Islet precursor cell (in vitro differentiated cells): ENCODE measurements around the gene PIWIL1.

ENCODE experiments used
- DNase-seq: peaks from one replicate; pipeline ENCODE4 v3.0.0-alpha.2; 2018

The PIWIL1 gene

GRCh38 chr12:130338794-130339601 is 1.3 kb downstream of the PIWIL1 start:
- no peak for DNase-seq

- DNase-seq, result no peak
These were observed 2.3 kb downstream of the PIWIL1 start for GRCh38 chr12:130339951-130340350.

GRCh38 chr12:130342442-130342841 is 4.8 kb downstream of the PIWIL1 start:
- no peak for DNase-seq

GRCh38 chr12:130342842-130343241 is 5.2 kb downstream of the PIWIL1 start:
- DNase-seq, result no peak

DNA sequence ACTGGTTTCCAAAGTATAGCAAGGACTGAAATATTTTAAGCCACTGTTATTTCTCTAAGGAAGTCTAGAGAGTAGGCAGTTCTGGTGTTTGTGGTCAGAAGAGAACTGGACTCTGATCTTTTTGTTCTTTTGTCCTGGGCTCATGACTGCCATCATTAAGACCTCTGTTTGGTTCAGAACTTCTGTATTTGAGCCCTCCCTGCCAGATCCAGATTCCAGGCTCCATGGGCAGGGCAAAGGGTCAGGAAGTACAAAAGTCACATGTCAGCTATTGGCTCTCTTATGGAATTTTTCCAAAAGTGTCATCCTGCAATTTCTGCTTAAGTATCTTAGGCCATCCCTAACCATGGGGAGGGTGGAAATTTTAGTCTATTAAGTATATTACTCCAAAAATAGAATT is 6.8 kb downstream of the PIWIL1 start:
- no peak for DNase-seq

- no peak for DNase-seq
These were observed 7.6 kb downstream of the PIWIL1 start for GRCh38 chr12:130345292-130345691.

DNA sequence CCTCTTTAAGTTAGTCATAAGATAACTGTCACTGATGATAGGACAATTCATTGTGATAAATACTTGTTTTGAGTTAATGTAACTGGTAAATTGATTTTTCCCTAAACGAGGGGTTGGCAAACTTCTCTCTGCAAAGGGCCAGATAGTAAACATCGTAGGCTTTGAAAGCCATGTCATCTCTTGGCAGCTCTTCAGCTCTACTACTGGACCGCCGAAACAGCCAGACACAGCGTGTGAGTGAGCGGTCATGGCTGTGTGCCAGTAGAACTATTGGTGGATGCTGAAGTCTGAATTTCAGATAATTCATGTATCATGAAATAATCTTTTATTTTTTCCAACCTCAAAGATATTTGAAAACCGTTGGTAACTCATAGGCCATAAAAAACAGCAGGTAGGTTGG is 9.9 kb downstream of the PIWIL1 start:
- DNase-seq, result no peak

DNA sequence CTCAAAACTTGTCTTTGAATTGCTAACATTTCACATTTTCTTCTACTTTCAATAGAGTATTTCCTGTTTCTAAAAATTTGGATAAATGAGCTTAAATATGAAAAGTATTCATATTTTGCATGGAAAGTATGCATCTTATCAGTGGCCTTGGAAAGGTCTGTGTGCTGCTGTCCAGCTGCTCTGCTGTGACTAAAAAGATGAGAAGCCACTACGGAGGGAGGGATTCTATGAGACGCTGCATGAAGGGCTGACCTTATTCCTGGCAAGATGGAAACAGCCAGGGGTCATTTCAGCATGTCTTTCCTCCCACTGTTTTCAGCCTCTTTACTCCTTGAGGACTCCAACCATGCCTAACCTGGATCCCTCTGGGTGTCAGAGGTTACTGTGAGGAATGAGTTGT is 13.0 kb downstream of the PIWIL1 start:
- no peak for DNase-seq

DNA sequence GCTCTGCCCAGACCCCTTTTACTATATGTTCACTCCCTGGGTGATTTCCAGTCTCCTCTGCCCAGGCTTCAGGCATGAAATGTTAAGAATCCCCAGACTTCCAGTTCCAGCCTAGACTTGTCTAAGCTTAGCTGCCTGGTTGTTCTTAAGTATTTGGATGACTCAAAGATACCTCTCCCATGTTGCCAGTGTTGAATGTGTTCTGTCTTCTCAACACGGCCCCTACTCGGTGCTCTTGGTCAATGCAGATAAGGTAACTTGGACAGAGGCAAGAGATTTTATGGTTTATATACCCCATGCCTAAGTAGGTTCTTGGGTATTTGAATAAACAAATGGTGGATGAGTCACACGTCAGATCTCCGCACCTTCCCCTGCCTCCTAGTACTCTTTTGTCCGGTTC is 13.6 kb downstream of the PIWIL1 start:
- DNase-seq, result peak; percentile 65

GRCh38 chr12:130353081-130353480 is 15.4 kb downstream of the PIWIL1 start:
- no peak for DNase-seq

DNA sequence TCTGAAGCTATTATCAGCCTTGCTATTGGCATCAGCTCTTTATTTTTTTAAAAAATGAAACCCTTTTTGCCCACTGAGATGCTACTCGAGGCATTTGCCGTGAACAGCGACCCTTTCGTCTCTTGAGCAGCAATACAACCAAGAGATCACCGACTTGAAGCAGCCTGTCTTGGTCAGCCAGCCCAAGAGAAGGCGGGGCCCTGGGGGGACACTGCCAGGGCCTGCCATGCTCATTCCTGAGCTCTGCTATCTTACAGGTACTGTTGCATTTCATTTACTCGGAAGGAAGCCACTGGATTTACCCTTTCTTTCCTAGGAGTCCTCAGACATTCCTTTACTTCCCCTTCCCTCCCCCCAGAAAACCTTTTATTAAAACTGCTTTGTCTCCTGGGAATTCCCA is 16.7 kb downstream of the PIWIL1 start:
- DNase-seq, result peak; percentile 60

DNA sequence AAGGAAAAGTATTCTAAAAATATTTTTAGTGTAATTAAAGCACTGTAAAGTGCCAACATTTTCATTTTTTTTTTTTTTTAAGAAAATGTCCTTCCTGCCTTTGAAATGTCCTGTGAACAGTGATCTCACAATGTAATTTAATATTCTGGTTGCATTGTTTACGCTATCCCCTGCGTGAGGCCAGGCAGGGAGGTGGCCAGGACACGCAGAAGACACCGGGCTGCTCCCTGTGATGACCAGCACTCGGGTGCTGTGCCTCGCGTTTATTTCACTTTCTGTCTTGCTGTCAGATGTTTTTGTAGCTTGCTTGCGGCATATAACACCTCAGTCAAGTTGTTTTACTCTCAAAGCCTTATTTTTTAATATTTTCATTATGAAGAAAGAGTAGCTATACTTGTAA is 18.5 kb downstream of the PIWIL1 start:
- no peak for DNase-seq

DNA sequence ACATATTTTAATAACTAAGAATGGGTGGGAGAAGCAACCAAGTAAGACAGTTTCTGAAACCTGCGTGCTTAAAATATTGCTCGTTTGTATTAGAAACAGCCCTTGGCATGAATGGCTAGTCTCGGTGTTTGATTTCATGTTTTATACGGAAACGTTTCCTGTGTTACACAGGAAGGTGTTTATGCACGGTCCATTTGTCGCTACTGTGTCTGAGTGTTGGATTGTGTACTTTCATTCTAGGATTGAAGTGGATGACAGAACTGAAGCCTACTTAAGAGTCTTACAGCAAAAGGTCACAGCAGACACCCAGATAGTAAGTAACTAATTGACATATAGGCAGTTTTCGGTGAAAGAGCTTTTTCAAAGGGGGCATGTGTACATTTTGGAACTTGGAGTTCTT is 19.6 kb downstream of the PIWIL1 start:
- no peak for DNase-seq

DNA sequence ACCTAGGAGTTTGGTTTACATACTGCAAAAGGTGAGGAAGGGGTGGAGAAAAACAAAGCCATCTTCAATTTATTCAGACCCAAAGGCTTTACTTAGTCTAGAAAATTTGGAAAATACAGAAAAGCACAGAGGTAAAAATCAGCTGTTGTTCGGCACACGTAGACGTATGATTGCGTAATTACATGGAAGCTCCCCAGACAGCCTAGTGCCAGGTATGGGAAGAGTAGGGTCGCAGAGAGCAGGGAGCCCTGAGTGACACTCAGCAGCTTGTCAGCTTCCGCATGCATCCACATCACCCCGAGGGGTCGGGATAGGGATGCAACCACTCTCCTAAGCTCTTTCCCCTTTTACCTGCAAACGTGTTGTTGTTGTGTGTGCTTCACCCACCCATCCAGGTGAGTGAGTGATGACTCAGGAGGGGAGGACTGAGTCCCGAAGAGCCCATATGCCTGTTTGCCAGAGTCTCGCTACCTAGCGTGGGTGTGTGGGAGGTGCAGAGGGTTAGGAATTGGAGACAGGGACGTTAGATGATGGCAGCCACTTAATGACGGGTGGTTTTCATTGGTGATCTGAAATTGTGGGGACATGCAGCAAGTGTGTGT is 20.1 kb downstream of the PIWIL1 start:
- DNase-seq, result peak; percentile 54

DNA sequence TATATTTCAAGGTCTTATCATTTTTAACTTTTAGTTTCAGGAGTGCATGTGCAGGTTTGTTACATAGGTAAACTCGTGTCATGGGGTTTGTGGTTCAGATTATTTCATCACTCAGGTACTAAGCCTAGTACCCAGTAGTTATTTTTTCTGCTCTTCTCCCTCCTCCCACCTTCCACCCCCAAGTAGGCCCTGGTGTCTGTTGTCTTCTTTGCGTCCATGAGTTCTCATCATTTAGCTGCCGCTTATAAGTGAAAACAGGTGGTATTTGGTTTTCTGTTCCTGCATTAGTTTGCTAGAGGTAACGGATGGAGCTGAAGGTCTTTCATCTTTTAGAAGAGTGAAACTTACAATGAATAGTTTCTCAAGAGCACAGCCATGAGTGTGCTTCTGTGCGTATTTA is 24.4 kb downstream of the PIWIL1 start:
- DNase-seq, result no peak

DNA sequence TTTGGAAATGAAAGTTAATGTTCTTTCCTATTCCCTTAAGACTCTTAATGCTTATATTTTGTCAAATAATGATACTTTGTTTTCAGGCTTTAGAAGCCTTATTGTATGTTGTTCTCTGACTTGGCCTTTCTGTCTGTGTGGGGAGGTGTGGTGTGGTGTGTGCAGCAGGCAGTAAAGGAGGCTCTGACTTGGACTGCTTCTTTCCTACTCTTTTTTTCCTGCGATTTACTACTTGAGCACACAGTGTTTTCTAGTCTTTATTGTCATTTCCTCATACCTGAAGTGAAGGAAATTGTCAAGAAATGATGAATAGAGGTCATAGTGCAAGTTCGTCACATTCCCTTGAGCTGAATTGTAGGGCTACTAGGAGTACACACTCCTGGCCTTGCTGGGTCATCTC is 26.9 kb downstream of the PIWIL1 start:
- DNase-seq, result no peak

DNA sequence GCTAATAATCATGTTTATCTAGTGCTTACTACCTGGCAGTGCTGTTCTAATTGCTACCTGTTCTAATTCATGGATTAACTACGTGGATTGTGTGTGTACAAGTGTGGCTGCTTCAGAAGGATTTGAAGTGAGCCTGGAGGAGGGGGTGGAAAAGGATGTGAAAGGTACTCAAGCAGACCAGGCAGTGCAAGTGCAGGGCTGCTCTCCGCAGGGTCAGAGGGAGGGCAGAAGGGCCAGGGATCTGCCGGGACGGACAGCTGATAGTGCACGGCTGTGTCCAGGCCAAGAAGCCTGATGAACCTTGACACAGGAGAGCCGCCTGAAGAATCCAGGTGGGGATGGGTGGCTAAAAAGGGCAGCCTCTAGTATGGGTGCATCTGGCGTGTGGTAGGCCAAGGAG is 28.5 kb downstream of the PIWIL1 start:
- DNase-seq, result no peak

GRCh38 chr12:130367003-130367402 is 29.3 kb downstream of the PIWIL1 start:
- DNase-seq, result no peak

DNA sequence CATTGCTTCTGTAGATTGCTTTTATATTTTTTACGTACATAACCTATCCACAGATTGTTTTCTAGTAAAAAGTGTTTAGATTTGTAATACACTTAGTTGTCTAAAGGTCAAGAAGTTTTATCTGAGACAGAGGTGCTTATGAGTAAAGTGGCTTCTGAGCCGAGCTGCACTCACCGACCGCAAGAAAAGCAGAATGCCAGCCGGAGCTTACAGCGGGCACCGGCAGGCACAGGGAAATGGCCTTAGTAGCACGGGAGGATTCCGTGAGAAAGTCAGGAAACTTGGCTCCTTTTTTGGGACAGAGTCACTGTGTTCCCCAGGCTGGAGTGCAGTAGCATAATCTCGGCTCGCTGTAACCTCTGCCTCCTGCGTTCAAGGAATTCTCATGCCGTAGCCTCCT is 29.8 kb downstream of the PIWIL1 start:
- DNase-seq, result no peak

DNA sequence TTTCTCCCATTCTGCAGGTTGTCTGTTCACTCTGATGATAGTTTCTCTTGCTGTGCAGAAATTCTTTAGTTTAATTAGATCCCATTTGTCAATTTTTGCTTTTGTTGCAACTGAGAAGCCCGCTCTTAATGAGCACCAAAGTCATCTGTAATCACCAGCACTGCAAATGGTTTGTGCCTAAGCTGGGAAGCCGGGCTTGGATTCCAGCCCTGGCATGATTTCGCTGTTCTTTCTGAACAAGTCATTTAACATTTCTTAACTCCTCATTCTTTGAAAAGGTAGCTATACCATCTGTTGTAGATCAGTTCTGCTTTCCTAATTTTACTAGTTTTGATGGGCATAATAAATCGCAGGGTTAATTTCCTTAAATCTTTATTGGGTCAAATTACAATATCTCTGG is 32.1 kb downstream of the PIWIL1 start:
- no peak for DNase-seq

DNA sequence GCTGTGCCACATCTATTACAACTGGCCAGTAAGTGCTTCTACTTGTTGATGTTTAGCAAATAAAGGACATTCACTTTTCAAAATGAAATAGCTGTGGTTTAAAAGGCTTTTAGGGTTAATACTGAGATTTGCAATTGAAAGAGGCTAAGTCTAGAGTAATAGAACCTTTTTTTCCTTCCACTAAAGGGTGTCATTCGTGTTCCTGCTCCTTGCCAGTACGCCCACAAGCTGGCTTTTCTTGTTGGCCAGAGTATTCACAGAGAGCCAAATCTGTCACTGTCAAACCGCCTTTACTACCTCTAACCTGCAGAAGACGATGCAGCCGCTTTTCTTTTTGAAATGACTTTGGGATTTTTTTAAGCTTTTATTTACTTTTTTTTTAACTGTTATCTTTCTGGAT is 33.6 kb downstream of the PIWIL1 start:
- DNase-seq, result no peak

GRCh38 chr12:130372936-130373335 is 35.2 kb downstream of the PIWIL1 start:
- DNase-seq, result no peak

DNA sequence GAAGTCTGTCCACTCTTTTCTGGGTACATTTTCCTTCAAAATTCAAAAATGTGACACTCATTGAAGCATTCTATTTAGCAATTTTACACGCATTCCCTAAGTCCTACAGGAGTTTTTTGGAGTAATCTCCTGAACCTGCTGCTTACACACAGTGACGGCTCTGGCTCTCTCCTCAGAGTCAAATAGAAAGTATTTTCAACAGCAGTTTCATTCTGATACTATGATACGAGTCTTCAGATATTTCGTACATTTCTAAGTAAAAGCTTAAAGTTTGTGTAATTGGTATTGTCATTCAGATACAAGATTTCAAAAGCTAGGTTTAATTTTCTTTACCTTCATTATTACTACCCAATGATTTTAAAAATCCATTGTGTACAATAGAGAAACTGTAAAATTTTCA is 36.4 kb downstream of the PIWIL1 start:
- DNase-seq, result no peak

- peak; percentile 79 for DNase-seq
These were observed 37.9 kb downstream of the PIWIL1 start for GRCh38 chr12:130375296-130376287.
